ENCODE measurements around the gene IRS2. TPM values are rescaled to one million over a fixed set of nuclear protein-coding genes. Genes with fewer than 3 reads are reported as not detected.

Gene IRS2
- total RNA-seq, 2 experiments from 2014 or later: 2.8 TPM

GRCh38 chr13:109745702-109746101 is 40.7 kb downstream of the IRS2 start:
- TF ChIP-seq, protein P1, sequence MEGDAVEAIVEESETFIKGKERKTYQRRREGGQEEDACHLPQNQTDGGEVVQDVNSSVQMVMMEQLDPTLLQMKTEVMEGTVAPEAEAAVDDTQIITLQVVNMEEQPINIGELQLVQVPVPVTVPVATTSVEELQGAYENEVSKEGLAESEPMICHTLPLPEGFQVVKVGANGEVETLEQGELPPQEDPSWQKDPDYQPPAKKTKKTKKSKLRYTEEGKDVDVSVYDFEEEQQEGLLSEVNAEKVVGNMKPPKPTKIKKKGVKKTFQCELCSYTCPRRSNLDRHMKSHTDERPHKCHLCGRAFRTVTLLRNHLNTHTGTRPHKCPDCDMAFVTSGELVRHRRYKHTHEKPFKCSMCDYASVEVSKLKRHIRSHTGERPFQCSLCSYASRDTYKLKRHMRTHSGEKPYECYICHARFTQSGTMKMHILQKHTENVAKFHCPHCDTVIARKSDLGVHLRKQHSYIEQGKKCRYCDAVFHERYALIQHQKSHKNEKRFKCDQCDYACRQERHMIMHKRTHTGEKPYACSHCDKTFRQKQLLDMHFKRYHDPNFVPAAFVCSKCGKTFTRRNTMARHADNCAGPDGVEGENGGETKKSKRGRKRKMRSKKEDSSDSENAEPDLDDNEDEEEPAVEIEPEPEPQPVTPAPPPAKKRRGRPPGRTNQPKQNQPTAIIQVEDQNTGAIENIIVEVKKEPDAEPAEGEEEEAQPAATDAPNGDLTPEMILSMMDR (IDR thresholded peaks at IDR 0.05): no peak
- no peaks in the 10 kb centered on the region for H3K27me3 Mint-ChIP-seq
- ChIA-PET POLR2A (no interaction called here), CTCF (no interaction called here)
- H3K4me1 Mint-ChIP-seq (ENCODE audit: low read depth): peaks cover 11% of the 10 kb centered on the region
- H3K4me3 Mint-ChIP-seq: no peak overlapping the region
- H3K27ac Mint-ChIP-seq: no peak overlapping the region
- intact Hi-C loops (cut with micrococcal nuclease): no loop called here
- ATAC-seq (no peak), DNase-seq (no peak)
- no peaks in the 10 kb centered on the region for H3K9me3 Mint-ChIP-seq
- no peaks in the 10 kb centered on the region for H3K36me3 Mint-ChIP-seq (ENCODE audit: low read depth)

DNA sequence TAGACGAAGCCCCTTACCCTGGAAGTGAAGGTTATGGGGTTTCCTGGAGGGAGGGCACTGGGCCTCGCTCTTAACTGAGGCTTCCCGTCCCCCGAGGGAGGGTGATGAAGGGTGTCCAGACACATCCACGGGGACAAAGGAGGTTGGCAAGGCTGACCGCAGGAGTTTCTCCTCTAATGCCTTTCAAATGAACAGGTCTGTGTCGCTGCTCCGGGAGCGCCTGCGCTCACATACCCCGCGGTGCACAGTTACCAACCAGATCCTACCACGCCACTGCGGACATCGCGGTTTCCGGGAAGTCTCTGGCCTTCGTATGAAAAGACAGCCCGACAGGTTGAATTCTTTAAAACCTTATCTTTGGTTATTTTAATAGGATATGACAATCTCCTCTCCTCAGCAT is 41.3 kb downstream of the IRS2 start:
- POLR2A ChIA-PET: no interaction called here

DNA sequence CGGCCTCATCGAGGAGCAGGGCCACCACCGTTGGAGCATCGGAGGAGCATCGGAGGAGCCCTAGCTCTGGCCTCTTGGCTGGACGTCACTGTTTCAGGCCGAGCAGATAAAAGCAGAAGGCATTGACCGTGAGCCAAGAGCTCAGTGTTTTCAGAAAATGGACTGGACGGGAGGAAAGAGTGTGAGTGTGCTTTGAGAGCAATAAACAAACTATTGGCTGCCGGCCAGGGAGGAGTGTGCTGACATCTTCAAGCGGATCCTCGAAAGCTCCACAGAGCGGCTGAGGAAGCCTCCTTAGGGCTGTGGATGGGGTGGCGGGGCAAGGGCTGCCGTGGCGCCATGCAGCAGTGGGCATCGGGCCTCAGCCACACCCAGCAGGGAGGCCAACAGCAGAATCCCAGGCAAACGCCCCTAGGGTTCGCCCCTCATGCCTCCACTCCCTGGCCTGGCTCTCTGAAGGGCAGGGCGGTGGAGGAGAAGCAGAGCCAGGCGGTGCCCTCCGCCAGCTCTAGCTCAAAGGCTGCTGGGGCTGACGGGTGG is 41.8 kb downstream of the IRS2 start:
- CTCF ChIA-PET: no interaction called here
- no peaks in the 10 kb centered on the region for H3K9me3 Mint-ChIP-seq

More for the DNA sequence above, 41.3 kb downstream of the IRS2 start:
- Mint-ChIP-seq H3K36me3 (ENCODE audit: low read depth) (no peaks in the 10 kb centered on the region), H3K27ac (no peak overlapping the region), H3K4me1 (ENCODE audit: low read depth) (peaks cover 11% of the 10 kb centered on the region), H3K4me3 (no peak overlapping the region), H3K9me3 (no peaks in the 10 kb centered on the region), H3K27me3 (no peaks in the 10 kb centered on the region)
- TF ChIP-seq, protein P1 (IDR thresholded peaks at IDR 0.05): no peak
- no peak for DNase-seq
- intact Hi-C loops (cut with micrococcal nuclease): no loop called here
- CTCF ChIA-PET: no interaction called here
- ATAC-seq: no peak

GRCh38 chr13:109743706-109744453 is 42.5 kb downstream of the IRS2 start:
- ChIA-PET CTCF (interaction anchor here (1.4 kb wide), 1 partner anchor 41 kb away, joined by 4 read pairs; no protein-coding TSS in a partner anchor), POLR2A (interaction anchor here (0.7 kb wide), 1 partner anchor 24 kb away, joined by 3 read pairs; no protein-coding TSS in a partner anchor)
- H3K4me3 Mint-ChIP-seq: no peak overlapping the region
- TF ChIP-seq, protein P1 (IDR thresholded peaks at IDR 0.05): no peak
- H3K36me3 Mint-ChIP-seq (ENCODE audit: low read depth): no peaks in the 10 kb centered on the region
- no peaks in the 10 kb centered on the region for H3K9me3 Mint-ChIP-seq
- intact Hi-C loops (cut with micrococcal nuclease): no loop called here
- H3K4me1 Mint-ChIP-seq (ENCODE audit: low read depth): peaks cover 11% of the 10 kb centered on the region
- no peaks in the 10 kb centered on the region for H3K27me3 Mint-ChIP-seq
- DNase-seq (peak; percentile 67), ATAC-seq (peak; percentile 96)
- H3K27ac Mint-ChIP-seq: no peak overlapping the region

More for the DNA sequence above, 41.8 kb downstream of the IRS2 start:
- no peak overlapping the region for H3K27ac Mint-ChIP-seq
- no peak overlapping the region for H3K4me3 Mint-ChIP-seq
- ATAC-seq (no peak), DNase-seq (no peak)
- TF ChIP-seq, protein P1 (IDR thresholded peaks at IDR 0.05): no peak
- H3K4me1 Mint-ChIP-seq (ENCODE audit: low read depth): peaks cover 11% of the 10 kb centered on the region
- no peaks in the 10 kb centered on the region for H3K36me3 Mint-ChIP-seq (ENCODE audit: low read depth)
- H3K27me3 Mint-ChIP-seq: no peaks in the 10 kb centered on the region
- POLR2A ChIA-PET: no interaction called here
- intact Hi-C loops (cut with micrococcal nuclease): no loop called here

DNA sequence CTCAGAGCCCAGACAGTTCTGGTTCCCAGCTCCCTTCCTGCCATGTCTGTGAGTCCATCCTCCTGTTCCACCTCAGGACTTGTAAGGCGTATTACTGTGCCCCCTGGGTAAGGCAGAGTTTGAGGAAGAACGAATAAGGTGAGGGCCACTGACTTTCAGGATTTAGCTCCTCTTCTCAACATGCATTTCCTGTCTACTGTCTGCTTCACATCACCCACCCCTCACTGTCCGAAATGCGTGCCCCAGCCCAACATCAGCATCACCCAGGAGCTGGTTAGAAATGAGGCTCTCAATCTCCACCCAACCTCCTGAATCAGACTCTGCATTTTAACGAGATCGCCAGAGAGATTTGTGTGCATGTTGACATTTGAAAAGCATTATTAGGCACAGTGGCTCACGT is 44.4 kb downstream of the IRS2 start:
- DNase-seq (no peak), ATAC-seq (no peak)
- intact Hi-C loops (cut with micrococcal nuclease): no loop called here
- Mint-ChIP-seq H3K4me3 (no peak overlapping the region), H3K36me3 (ENCODE audit: low read depth) (no peaks in the 10 kb centered on the region), H3K27me3 (no peaks in the 10 kb centered on the region), H3K27ac (no peak overlapping the region), H3K9me3 (no peaks in the 10 kb centered on the region), H3K4me1 (ENCODE audit: low read depth) (peaks cover 11% of the 10 kb centered on the region)
- POLR2A ChIA-PET: no interaction called here
- TF ChIP-seq, protein P1 (IDR thresholded peaks at IDR 0.05): no peak
- CTCF ChIA-PET: interaction anchor here (1.4 kb wide), 1 partner anchor 26 kb away, joined by 3 read pairs; no protein-coding TSS in a partner anchor

All from activated CD8-positive, alpha-beta T cell treated with anti-CD3 and anti-CD28 coated beads for 36 hours (primary cell).